Colonic mucosa (tissue), 4 donors: ENCODE results near the gene LRCH3. TPM values are rescaled to one million over a fixed set of nuclear protein-coding genes. Genes with fewer than 3 reads are reported as not detected.
"Not testable (repeated sequence)": the region's sequence is repeated elsewhere in the genome, so short reads cannot be mapped to it uniquely, and the experiment has no call there.

Experiments used
- DNase-seq: peaks from one replicate; pipeline ENCODE4 v3.0.0-alpha.2; 2020
- H3K27ac ChIP-seq: fragments of 200-600 bp; one replicate; pipeline ENCODE4 v1.8.0; 2021
- H3K27me3 ChIP-seq: fragments of 200-600 bp; one replicate; pipeline ENCODE4 v1.8.0; 2021
- H3K36me3 ChIP-seq: fragments of 200-600 bp; one replicate; pipeline ENCODE4 v1.8.0; 2021
- H3K4me1 ChIP-seq: fragments of 200-600 bp; one replicate; pipeline ENCODE4 v1.8.0; 2021; ENCODE audit warnings: mild to moderate bottlenecking
- H3K4me3 ChIP-seq: fragments of 200-600 bp; one replicate; pipeline ENCODE4 v1.8.0; 2021
- H3K9ac ChIP-seq, 2 donors: one replicate each; pipeline ENCODE4 v1.7.0; 2013; ENCODE audit warnings: control low read depth in 2 of 2, low read depth in 2 of 2, low read length in 2 of 2
- H3K9me3 ChIP-seq: fragments of 200-600 bp; one replicate; pipeline ENCODE4 v1.8.0; 2021
- intact Hi-C: fragments of 100-400 bp; cut with DNase I; formaldehyde crosslinking; loops from one replicate; pipeline ENCODE4 v1.14.1; 2022
- total RNA-seq, 2 donors: library from RNA; stranded (reverse); fragmentation: NEBNext Ultra II Directional in 1 of 2; extraction: Animal tissue kit (Norgen Biotek cat#: 25700) in 1 of 2; gene quantifications; one replicate each; pipeline ENCODE4 v1.2.1, GENCODE V29; 2021
- TF ChIP-seq, protein P1 (sequence below): fragments of 200-600 bp; IDR thresholded peaks from one replicate; pipeline ENCODE4 v1.8.0; 2022; ENCODE audit warnings: antibody characterized with exemption, mild to moderate bottlenecking
- donor health status: healthy.
- donor health status: DM: no; HTN: no; CAD: no.
- donor health status: DM: no; HTN: no; CAD: no.

LRCH3 gene
- total RNA-seq, 2 donors from 2014 or later: 33.5 to 34.9 TPM

DNA sequence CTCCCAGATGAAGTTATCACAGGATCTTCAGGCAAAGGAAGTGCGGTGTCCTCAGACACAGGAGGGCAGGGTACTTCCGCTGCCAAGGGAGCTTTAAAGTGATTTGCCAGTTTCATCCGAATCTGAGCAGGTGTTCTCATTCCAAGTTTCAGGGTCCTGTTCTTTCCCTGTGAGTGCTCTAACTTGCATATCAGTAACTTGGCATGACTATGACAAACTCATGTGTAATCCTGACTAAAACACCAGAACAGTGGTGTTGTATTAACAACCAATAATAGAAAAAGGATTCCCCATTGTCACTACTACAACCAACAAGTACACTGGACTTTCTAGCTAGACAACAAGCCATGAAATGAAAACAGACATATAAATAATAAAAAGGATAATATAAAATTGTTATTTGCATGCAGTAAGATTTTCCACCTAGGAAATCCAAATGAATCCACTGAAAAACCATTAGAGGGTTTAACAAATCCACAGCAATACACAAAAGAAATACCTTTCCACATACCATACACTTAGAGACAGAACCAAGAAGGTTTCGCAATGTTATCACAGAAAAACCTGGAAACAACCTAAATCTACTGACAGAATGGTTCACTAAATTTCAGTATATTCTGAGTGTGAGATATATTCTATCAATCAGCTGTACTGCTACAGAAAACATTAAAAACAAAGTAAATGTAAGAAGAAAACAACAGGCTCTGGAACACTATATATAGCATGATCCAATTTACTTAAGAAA, 118.1 kb downstream of the LRCH3 start:
- peaks cover 6% of the 10 kb centered on the region for H3K4me1 ChIP-seq
- H3K4me3 ChIP-seq: no peak overlapping the region
- TF ChIP-seq, protein P1, sequence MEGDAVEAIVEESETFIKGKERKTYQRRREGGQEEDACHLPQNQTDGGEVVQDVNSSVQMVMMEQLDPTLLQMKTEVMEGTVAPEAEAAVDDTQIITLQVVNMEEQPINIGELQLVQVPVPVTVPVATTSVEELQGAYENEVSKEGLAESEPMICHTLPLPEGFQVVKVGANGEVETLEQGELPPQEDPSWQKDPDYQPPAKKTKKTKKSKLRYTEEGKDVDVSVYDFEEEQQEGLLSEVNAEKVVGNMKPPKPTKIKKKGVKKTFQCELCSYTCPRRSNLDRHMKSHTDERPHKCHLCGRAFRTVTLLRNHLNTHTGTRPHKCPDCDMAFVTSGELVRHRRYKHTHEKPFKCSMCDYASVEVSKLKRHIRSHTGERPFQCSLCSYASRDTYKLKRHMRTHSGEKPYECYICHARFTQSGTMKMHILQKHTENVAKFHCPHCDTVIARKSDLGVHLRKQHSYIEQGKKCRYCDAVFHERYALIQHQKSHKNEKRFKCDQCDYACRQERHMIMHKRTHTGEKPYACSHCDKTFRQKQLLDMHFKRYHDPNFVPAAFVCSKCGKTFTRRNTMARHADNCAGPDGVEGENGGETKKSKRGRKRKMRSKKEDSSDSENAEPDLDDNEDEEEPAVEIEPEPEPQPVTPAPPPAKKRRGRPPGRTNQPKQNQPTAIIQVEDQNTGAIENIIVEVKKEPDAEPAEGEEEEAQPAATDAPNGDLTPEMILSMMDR: no peak
- intact Hi-C loops: no loop called here
- H3K36me3 ChIP-seq: no peaks in the 10 kb centered on the region
- no peaks in the 10 kb centered on the region for H3K9me3 ChIP-seq
- H3K27ac ChIP-seq: no peak overlapping the region
- no peak overlapping the region for H3K9ac ChIP-seq
- DNase-seq: no peak
- H3K27me3 ChIP-seq: no peaks in the 10 kb centered on the region

DNA sequence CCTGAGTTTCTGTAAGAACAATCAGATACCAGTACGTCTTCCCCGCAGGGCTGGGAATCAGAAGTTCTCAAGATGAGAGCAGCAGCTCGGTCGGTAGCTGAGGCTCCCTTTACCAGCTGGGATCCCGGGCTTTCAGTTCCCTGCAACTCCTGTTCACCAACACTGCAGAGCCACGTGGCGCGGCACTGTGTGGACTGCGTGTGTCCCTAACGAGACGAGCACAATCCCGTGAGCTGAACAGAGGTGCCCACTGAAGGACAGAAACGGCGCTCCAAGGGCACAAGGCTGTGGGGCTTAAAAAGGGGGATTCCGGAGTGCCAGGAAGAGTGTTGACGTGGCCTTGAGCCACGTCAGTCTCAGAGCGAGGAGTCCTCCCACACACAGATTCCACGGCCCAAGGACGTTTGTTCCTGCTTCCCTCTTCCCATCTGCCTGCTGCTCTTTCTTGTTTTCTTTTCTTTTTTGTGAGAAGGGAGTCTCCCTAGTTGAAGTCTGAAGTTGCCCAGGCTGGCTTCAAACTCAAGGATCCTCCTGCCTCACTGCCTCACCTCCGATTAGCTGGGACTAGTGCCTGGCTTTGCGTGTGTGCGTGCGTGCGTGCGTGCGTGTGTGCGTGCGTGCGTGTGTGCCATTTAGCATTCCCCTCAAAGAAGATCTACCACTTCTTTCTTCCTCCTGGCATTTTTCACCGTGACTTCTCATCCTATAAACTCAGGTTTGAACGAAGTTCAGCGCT, 121.9 kb downstream of the LRCH3 start:
- Histone ChIP-seq H3K27ac (no peak overlapping the region), H3K4me3 (no peak overlapping the region)
- no peak for DNase-seq

DNA sequence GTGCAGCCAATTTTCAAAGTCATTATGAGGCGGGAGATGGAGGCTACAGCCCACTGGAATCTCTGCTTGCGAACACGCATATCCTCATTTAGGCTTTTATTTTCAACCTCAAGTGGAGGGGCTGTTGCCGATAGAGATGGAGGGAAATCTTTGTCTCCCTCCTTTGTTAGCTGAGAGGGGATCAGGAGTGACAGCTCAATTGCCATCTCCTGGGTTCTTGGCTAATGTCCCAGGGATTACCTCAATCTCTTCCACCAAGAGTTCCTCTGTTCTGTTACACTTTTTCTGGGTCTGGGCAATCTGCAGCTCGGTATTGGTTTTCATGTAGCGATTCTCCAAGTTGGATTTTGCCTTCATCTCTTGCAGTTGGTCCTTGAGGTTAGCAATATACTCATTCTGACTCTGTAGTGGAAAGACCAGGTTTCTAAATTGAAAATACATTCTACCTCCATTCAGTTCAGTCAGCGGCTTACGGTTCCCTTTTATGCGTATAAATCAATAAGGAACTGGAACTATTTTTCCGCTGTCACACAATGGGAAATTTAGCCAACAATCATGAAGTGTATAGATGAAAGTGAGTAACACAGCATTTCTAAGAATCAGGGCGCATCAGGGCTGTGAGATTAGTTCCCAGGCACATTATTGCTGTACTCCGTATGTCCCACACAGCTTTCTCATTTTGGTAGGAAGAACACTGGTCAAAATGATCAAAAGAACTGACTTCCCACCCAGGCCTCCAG, 122.8 kb downstream of the LRCH3 start:
- DNase-seq: no peak
- no peaks in the 10 kb centered on the region for H3K9me3 ChIP-seq
- H3K9ac ChIP-seq: no peak overlapping the region
- H3K27ac ChIP-seq: no peak overlapping the region
- H3K4me1 ChIP-seq: no peaks in the 10 kb centered on the region
- no peaks in the 10 kb centered on the region for H3K27me3 ChIP-seq
- no peaks in the 10 kb centered on the region for H3K36me3 ChIP-seq
- no peak overlapping the region for H3K4me3 ChIP-seq
- TF ChIP-seq, protein P1: no peak
- intact Hi-C loops: no loop called here

More for the DNA sequence above, 121.9 kb downstream of the LRCH3 start:
- intact Hi-C loops: no loop called here
- no peaks in the 10 kb centered on the region for H3K36me3 ChIP-seq
- no peaks in the 10 kb centered on the region for H3K27me3 ChIP-seq
- no peak overlapping the region for H3K9ac ChIP-seq
- no peaks in the 10 kb centered on the region for H3K4me1 ChIP-seq
- no peaks in the 10 kb centered on the region for H3K9me3 ChIP-seq
- TF ChIP-seq, protein P1: no peak

DNA sequence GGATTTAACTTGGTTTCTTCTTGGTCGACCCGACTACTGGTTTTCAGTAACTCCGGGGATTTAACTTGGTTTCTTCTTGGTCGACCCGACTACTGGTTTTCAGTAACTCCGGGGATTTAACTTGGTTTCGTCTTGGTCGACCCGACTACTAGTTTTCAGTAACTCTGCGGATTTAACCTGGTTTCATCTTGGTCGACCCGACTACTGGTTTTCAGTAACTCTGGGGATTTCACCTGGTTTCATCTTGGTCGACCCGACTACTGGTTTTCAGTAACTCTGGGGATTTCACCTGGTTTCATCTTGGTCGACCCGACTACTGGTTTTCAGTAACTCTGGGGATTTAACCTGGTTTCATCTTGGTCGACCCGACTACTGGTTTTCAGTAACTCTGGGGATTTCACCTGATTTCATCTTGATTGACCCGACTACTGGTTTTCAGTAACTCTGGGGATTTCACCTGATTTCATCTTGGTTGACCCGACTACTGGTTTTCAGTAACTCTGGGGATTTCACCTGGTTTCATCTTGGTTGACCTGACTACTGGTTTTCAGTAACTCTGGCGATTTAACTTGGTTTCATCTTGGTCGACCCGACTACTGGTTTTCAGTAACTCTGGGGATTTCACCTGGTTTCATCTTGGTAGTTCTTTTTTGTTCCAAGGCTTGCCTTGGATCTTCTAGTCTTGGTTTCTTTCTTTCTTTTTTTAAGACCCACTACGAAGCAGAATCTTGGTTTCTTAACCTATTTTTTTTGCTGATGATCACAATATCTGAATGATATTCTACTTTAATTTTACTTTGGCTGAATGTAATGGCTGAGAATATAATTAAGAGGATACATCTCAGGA, 130.6 kb downstream of the LRCH3 start:
- H3K27ac ChIP-seq, intact Hi-C loops, H3K9ac ChIP-seq, H3K27me3 ChIP-seq, H3K4me3 ChIP-seq, H3K4me1 ChIP-seq, DNase-seq, H3K9me3 ChIP-seq, H3K36me3 ChIP-seq: not testable (repeated sequence)

- H3K27ac ChIP-seq: no peak overlapping the region
- no peaks in the 10 kb centered on the region for H3K4me1 ChIP-seq
- DNase-seq: no peak
- intact Hi-C loops: no loop called here
- H3K36me3 ChIP-seq: no peaks in the 10 kb centered on the region
- no peak overlapping the region for H3K4me3 ChIP-seq
- no peaks in the 10 kb centered on the region for H3K27me3 ChIP-seq
- no peak overlapping the region for H3K9ac ChIP-seq
- TF ChIP-seq, protein P1: no peak
- no peaks in the 10 kb centered on the region for H3K9me3 ChIP-seq
Observed at GRCh38 chr3:197926418-197926817, 135.4 kb downstream of the LRCH3 start.

DNA sequence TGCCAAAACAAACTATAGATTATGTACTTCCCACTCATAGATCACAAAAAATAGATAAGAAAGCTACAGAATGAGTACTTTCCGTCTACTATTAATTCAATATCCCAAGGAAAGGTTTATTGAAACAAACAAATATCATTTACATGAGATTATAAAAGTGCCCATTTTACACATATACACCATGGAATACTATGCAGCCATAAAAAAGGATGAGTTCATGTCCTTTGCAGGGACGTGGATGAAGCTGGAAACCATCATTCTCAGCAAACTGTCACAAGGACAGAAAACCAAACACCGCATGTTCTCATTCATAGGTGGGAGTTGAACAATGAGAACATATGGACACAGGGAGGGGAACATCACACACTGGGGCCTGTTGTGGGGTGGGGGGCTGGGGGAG, 136.5 kb downstream of the LRCH3 start:
- DNase-seq, H3K27ac ChIP-seq, H3K4me1 ChIP-seq, H3K27me3 ChIP-seq, H3K4me3 ChIP-seq, H3K36me3 ChIP-seq, H3K9me3 ChIP-seq, H3K9ac ChIP-seq, intact Hi-C loops: not testable (repeated sequence)
